Nasal cavity respiratory epithelium epithelial cell of viscerocranial mucosa (primary cell): Measurements from ENCODE around the gene VAX1. TPM values are rescaled to one million over a fixed set of nuclear protein-coding genes. Genes with fewer than 3 reads are reported as not detected.

Experiments
- total RNA-seq: library from RNA; depleted of rRNA; stranded (reverse); fragments of >200 nt; gene quantifications from 2 replicates; pipeline ENCODE4 v1.2.3, GENCODE V29; 2014

The VAX1 gene, protein sequence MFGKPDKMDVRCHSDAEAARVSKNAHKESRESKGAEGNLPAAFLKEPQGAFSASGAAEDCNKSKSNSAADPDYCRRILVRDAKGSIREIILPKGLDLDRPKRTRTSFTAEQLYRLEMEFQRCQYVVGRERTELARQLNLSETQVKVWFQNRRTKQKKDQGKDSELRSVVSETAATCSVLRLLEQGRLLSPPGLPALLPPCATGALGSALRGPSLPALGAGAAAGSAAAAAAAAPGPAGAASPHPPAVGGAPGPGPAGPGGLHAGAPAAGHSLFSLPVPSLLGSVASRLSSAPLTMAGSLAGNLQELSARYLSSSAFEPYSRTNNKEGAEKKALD
- under 0.01 TPM in 1 of 2 replicates, not detected in the other for total RNA-seq

DNA sequence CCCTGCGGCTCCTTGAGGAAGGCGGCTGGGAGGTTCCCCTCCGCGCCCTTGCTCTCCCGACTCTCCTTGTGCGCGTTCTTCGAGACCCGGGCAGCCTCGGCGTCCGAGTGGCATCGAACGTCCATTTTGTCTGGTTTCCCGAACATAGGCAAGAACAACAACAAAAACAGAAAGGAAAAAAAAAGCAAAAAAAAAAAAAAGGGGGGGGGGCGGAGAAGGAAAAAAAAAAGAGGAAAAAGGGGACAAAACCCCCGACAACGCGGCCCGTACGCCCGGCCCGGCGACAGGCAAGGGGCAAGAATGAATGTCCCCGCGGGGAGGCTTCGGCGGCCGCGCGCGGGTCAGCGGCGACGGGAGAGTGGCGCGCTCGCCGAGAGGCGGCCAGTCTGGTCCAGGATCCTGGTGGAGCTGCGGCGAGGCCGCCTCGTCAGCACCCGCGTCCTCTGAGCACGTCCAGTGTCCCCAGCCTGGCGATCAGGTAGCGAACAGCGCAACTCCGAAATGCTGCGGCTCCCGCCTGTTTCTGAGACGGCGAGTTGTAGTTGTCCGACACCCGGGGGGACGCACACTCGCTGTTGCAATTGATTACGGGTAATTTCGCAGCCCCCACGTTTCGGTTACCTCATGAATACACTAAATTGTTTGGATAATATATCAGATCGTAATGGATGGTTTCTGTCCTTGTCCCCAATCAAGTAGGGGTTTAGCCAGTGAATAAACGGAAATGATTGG lies at the start of gene VAX1:
Gene VAX1 (minus strand): TSS at position 360 of the 732 bp plus-strand sequence. CDS start 214 bp downstream, at position 146.

Other genes starting within 250 kb of the VAX1 start
- gene SHTN1, start 133.1 kb downstream of the VAX1 start, total RNA-seq: 3.1 and 5.1 TPM in 2 replicates
- not detected in 2 replicates for gene KCNK18, start 59.2 kb upstream of the VAX1 start, total RNA-seq
- not detected in 2 replicates for gene SLC18A2, start 102.8 kb upstream of the VAX1 start, total RNA-seq
- gene PDZD8, start 237.2 kb upstream of the VAX1 start, total RNA-seq: 33.8 and 48.6 TPM in 2 replicates